Ovary (tissue), 3 donors: ENCODE data around the gene ARID1B.

ENCODE experiments used
- EP300 ChIP-seq: sonication (generic); formaldehyde crosslinking; IDR thresholded peaks from one replicate; pipeline ENCODE4 v1.6.1; 2017; ENCODE audit warnings: antibody characterized with exemption
- POLR2A ChIP-seq: fragments of 450-650 bp; IDR thresholded peaks from one replicate; pipeline ENCODE4 v1.6.1; 2017; ENCODE audit warnings: antibody characterized with exemption, mild to moderate bottlenecking, moderate library complexity
- TF ChIP-seq, protein P1 (sequence below), 3 donors: fragments of 450-650 bp in 2 of 3; fragments of 200-600 bp in 1 of 3; IDR thresholded peaks; one replicate each; pipeline versions ENCODE4 v1.5.1 to v1.8.0; 2016 to 2022; ENCODE audit warnings: antibody characterized with exemption in 3 of 3, mild to moderate bottlenecking in 1 of 3
- donor health status: DM: no; HTN: no; CAD: no.

DNA sequence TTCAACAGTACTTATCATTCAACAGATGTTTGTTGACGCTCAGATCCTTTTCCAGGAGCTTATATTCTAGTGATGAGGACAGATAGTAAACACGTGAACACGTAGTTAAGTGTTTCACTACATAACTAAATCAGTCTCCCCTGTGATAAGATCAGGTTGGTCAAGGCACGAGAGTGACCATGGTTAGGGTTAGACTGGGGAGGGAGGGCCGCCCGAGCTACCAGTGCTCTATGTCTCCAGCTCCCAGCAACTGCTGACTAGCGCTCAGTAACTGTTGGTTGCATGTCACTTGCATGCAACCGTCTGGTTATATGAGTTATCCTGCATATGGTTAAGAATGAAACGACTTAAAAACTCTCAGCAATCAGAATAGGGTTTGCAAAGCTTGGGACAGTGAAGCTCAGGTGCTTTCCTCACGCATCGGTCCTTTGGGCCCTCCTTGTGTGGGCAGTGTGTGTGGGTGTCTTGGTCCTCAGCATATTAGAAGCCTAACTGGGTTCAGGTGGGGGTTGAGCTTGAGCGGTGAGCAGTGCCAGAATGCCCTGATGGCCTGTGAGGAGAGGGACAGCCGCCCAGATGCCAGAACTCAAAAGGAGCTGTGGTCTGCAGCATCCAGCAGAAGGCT lies 120.8 kb downstream of the ARID1B start:
- TF ChIP-seq, protein P1, sequence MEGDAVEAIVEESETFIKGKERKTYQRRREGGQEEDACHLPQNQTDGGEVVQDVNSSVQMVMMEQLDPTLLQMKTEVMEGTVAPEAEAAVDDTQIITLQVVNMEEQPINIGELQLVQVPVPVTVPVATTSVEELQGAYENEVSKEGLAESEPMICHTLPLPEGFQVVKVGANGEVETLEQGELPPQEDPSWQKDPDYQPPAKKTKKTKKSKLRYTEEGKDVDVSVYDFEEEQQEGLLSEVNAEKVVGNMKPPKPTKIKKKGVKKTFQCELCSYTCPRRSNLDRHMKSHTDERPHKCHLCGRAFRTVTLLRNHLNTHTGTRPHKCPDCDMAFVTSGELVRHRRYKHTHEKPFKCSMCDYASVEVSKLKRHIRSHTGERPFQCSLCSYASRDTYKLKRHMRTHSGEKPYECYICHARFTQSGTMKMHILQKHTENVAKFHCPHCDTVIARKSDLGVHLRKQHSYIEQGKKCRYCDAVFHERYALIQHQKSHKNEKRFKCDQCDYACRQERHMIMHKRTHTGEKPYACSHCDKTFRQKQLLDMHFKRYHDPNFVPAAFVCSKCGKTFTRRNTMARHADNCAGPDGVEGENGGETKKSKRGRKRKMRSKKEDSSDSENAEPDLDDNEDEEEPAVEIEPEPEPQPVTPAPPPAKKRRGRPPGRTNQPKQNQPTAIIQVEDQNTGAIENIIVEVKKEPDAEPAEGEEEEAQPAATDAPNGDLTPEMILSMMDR (IDR thresholded peaks at IDR 0.05): no peak
- no peak for TF ChIP-seq POLR2A
- no peak for TF ChIP-seq EP300
